Uterus (tissue), 4 donors: ENCODE measurements around the gene DLGAP1. TPM values are rescaled to one million over a fixed set of nuclear protein-coding genes. Genes with fewer than 3 reads are reported as not detected.

Experiments
- DNase-seq, 2 donors: peaks; one replicate each; pipeline ENCODE4 v3.0.0-alpha.2; 2019 to 2020
- H3K27ac ChIP-seq, 2 donors: fragments of 200-600 bp; sonication (generic); 1 replicate in 1 of 2; 2 replicates in 1 of 2; pipeline ENCODE4 v1.5.1; 2016 to 2018
- H3K27me3 ChIP-seq, 2 donors: fragments of 200-600 bp; sonication (generic); one replicate each; pipeline ENCODE4 v1.5.1; 2018 to 2019; ENCODE audit warnings: control low read depth in 1 of 2
- H3K36me3 ChIP-seq, 2 donors: fragments of 200-600 bp; sonication (generic); one replicate each; pipeline ENCODE4 v1.5.1; 2019; ENCODE audit warnings: control low read depth in 1 of 2
- H3K4me1 ChIP-seq, 2 donors: fragments of 200-600 bp; sonication (generic); one replicate each; pipeline ENCODE4 v1.5.1; 2018 to 2019; ENCODE audit warnings: control low read depth in 1 of 2
- H3K4me3 ChIP-seq, 2 donors: fragments of 200-600 bp; sonication (generic); 1 replicate in 1 of 2; 2 replicates in 1 of 2; pipeline ENCODE4 v1.5.1; 2018 to 2019; ENCODE audit warnings: mild to moderate bottlenecking in 1 of 2
- H3K9me3 ChIP-seq, 2 donors: fragments of 200-600 bp; sonication (generic); one replicate each; pipeline ENCODE4 v1.5.1; 2019; ENCODE audit warnings: control low read depth in 1 of 2
- CTCF ChIP-seq, 4 experiments: fragments of 200-600 bp in 2 of 4; fragments of 450-650 bp in 2 of 4; sonication (generic) in 2 of 4; IDR thresholded peaks; one replicate each; pipeline ENCODE4 v1.5.1; 2016 to 2019; ENCODE audit warnings: antibody characterized with exemption in 4 of 4, mild to moderate bottlenecking in 2 of 4, moderate library complexity in 1 of 4
- POLR2A ChIP-seq, 2 donors: fragments of 450-650 bp; IDR thresholded peaks; one replicate each; pipeline ENCODE4 v1.6.1; 2016; ENCODE audit warnings: antibody characterized with exemption in 2 of 2, mild to moderate bottlenecking in 1 of 2, moderate library complexity in 1 of 2
- intact Hi-C: fragments of 100-400 bp; cut with DNase I; formaldehyde crosslinking; loops from one replicate; pipeline ENCODE4 v1.15.1; 2023; ENCODE audit warnings: low total_unique reads
- total RNA-seq, 4 donors: library from RNA; depleted of rRNA in 3 of 4; stranded (reverse); fragments of >200 nt in 3 of 4; gene quantifications; one replicate each; pipeline versions ENCODE4 v1.1.0 to v1.2.4, GENCODE V29; 2014 to 2023
- donor health status: DM: yes; HTN: yes; CAD: no.

Gene DLGAP1
- total RNA-seq, 4 donors from 2014 or later = 1.0 to 9.6 (median 3.3) TPM

GRCh38 chr18:3504637-3505036 is 950.5 kb downstream of the DLGAP1 start:
- Histone ChIP-seq H3K36me3 (no peaks in the 10 kb centered on the region), H3K9me3 (no peaks in the 10 kb centered on the region), H3K27me3 (no peaks in the 10 kb centered on the region), H3K4me1 (no peaks in the 10 kb centered on the region), H3K27ac (no peak overlapping the region), H3K4me3 (no peak overlapping the region)
- intact Hi-C loops = no loop called here
- DNase-seq = no peak
- TF ChIP-seq POLR2A (IDR thresholded peaks at IDR 0.05) = no peak
- no peak for TF ChIP-seq CTCF (IDR thresholded peaks at IDR 0.05)

GRCh38 chr18:3502650-3503049 is 952.5 kb downstream of the DLGAP1 start:
- no peak overlapping the region for H3K4me3 ChIP-seq
- H3K4me1 ChIP-seq = no peaks in the 10 kb centered on the region
- no peak for DNase-seq
- no peaks in the 10 kb centered on the region for H3K9me3 ChIP-seq
- H3K27ac ChIP-seq = no peak overlapping the region
- no peaks in the 10 kb centered on the region for H3K36me3 ChIP-seq
- no peaks in the 10 kb centered on the region for H3K27me3 ChIP-seq
- intact Hi-C loops = no loop called here
- no peak for TF ChIP-seq POLR2A (IDR thresholded peaks at IDR 0.05)
- no peak for TF ChIP-seq CTCF (IDR thresholded peaks at IDR 0.05)

DNA sequence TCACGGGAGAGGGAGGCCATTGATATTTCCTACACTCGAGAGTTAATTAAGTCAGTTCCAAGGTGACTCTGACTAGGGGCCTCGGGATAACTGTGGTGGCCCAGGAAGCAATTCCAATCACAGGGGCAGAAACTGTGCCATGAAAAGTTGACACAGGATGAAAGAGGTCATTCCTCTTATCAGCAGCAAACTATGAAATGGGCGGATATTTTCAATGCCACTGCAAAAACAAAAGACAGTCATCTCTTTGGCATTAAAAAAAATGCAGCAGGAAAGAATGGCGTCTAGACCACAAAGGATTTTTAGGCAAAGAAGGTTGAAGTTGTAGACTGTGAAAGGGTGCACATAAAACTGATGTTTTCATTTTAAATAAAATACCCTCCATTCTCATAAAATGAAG is 955.1 kb downstream of the DLGAP1 start:
- no peak for DNase-seq
- Histone ChIP-seq H3K4me1 (no peaks in the 10 kb centered on the region), H3K4me3 (no peak overlapping the region), H3K36me3 (no peaks in the 10 kb centered on the region), H3K9me3 (no peaks in the 10 kb centered on the region), H3K27me3 (no peaks in the 10 kb centered on the region), H3K27ac (no peak overlapping the region)
- intact Hi-C loops = no loop called here
- TF ChIP-seq POLR2A (IDR thresholded peaks at IDR 0.05) (no peak), CTCF (IDR thresholded peaks at IDR 0.05) (no peak)

GRCh38 chr18:3499501-3499900 is 955.6 kb downstream of the DLGAP1 start:
- DNase-seq = no peak
- no peaks in the 10 kb centered on the region for H3K27me3 ChIP-seq
- intact Hi-C loops = no loop called here
- no peaks in the 10 kb centered on the region for H3K4me1 ChIP-seq
- no peak overlapping the region for H3K27ac ChIP-seq
- no peaks in the 10 kb centered on the region for H3K36me3 ChIP-seq
- no peaks in the 10 kb centered on the region for H3K9me3 ChIP-seq
- H3K4me3 ChIP-seq = peak overlapping the region in 1 of 2 donors; percentile 25
- TF ChIP-seq CTCF (IDR thresholded peaks at IDR 0.05) = no peak
- no peak for TF ChIP-seq POLR2A (IDR thresholded peaks at IDR 0.05)

GRCh38 chr18:3498698-3499471 is 956.2 kb downstream of the DLGAP1 start:
- peak; percentile 15 to 27 for DNase-seq
- TF ChIP-seq CTCF (IDR thresholded peaks at IDR 0.05) (no peak), POLR2A (IDR thresholded peaks at IDR 0.05) (no peak)
- Histone ChIP-seq H3K4me3 (peak overlapping the region in 1 of 2 donors; percentile 25), H3K27ac (no peak overlapping the region), H3K27me3 (no peaks in the 10 kb centered on the region), H3K36me3 (no peaks in the 10 kb centered on the region), H3K4me1 (no peaks in the 10 kb centered on the region), H3K9me3 (no peaks in the 10 kb centered on the region)
- intact Hi-C loops = no loop called here
